B cell (primary cell): ENCODE results near the gene CEP128. TPM values are rescaled to one million over a fixed set of nuclear protein-coding genes. Genes with fewer than 3 reads are reported as not detected.

ENCODE experiments used
- ATAC-seq: fragments of 200-7000 bp; cut with Tn5 transposase; one replicate; pipeline ENCODE4 v1.10.0; 2021; ENCODE audit warnings: low read depth, mild to moderate bottlenecking, moderate number of reproducible peaks, moderate library complexity
- CTCF ChIA-PET: fragments of 350-600 bp; sonication (Branson Sonifier 250); formaldehyde crosslinking; loops from one replicate; lab custom pipeline; 2021; ENCODE audit warnings: antibody characterized with exemption, inconsistent platforms; lab: Charles Lee
- POLR2A ChIA-PET: fragments of 350-600 bp; sonication (Branson Sonifier 250); formaldehyde crosslinking; loops from one replicate; lab custom pipeline; 2021; ENCODE audit warnings: antibody characterized with exemption; lab: Charles Lee
- DNase-seq: peaks from one replicate; pipeline ENCODE4 v3.0.0; 2013
- H2AFZ ChIP-seq: 2 replicates; pipeline ENCODE4 v1.6.1; 2012; ENCODE audit warnings: mild to moderate bottlenecking, low read depth, low read length; ENCODE audit not compliant: insufficient read depth, poor library complexity, severe bottlenecking
- H3K27ac ChIP-seq, 2 donors: 1 replicate in 1 of 2; 2 replicates in 1 of 2; pipeline ENCODE4 v1.5.1; 2012 to 2013; ENCODE audit warnings: low read length in 2 of 2, mild to moderate bottlenecking in 2 of 2, moderate library complexity in 1 of 2
- H3K27me3 ChIP-seq, 4 experiments: fragments of 200-600 bp in 1 of 4; sonication (generic) in 1 of 4; replicated peaks in 1 of 4; 1 replicate in 2 of 4; 2 replicates in 2 of 4; pipeline versions ENCODE4 v1.6.1 to v1.7.0; 2013 to 2016; ENCODE audit warnings: low read length in 3 of 4, mild to moderate bottlenecking in 2 of 4, mixed read lengths in 1 of 4, moderate library complexity in 1 of 4; ENCODE audit not compliant: insufficient read depth in 4 of 4, control insufficient read depth in 3 of 4; ENCODE audit errors: control extremely low read depth in 1 of 4
- H3K36me3 ChIP-seq, 2 experiments: replicated peaks in 1 of 2; 1 replicate in 1 of 2; 2 replicates in 1 of 2; pipeline versions ENCODE4 v1.6.1 to v1.7.1; 2013; ENCODE audit warnings: low read length in 1 of 2; ENCODE audit not compliant: insufficient read depth in 2 of 2, control insufficient read depth in 1 of 2; ENCODE audit errors: control extremely low read depth in 1 of 2, extremely low read depth in 1 of 2
- H3K4me1 ChIP-seq, 2 donors: fragments of 200-600 bp in 1 of 2; sonication (generic) in 1 of 2; 1 replicate in 1 of 2; 2 replicates in 1 of 2; pipeline versions ENCODE4 v1.5.1 to v1.6.1; 2013 to 2017; ENCODE audit warnings: low read length in 2 of 2; ENCODE audit not compliant: control insufficient read depth in 2 of 2, insufficient read depth in 2 of 2
- H3K4me2 ChIP-seq: replicated peaks from 2 replicates; pipeline ENCODE3; 2012; ENCODE audit warnings: mild to moderate bottlenecking, low read depth, low read length; ENCODE audit not compliant: poor library complexity, severe bottlenecking
- H3K4me3 ChIP-seq, 5 experiments: fragments of 200-600 bp in 1 of 5; sonication (generic) in 1 of 5; 1 replicate in 3 of 5; 2 replicates in 2 of 5; pipeline versions ENCODE4 v1.5.1 to v1.7.0; 2011 to 2016; ENCODE audit warnings: low read length in 4 of 5, mild to moderate bottlenecking in 4 of 5, low read depth in 2 of 5, control low read depth in 1 of 5, moderate library complexity in 1 of 5; ENCODE audit not compliant: insufficient read depth in 1 of 5; ENCODE audit errors: control extremely low read depth in 1 of 5, extremely low read depth in 1 of 5
- H3K79me2 ChIP-seq: fragments of 200-600 bp; sonication (generic); one replicate; pipeline ENCODE4 v1.6.0; 2016; ENCODE audit warnings: low read length; ENCODE audit not compliant: control insufficient read depth, insufficient read depth
- H3K9ac ChIP-seq: fragments of 200-600 bp; sonication (generic); 2 replicates; pipeline ENCODE4 v1.6.1; 2017; ENCODE audit warnings: mild to moderate bottlenecking, low read length, moderate library complexity
- H3K9me3 ChIP-seq, 3 donors: one replicate each; pipeline versions ENCODE4 v1.6.1 to v1.7.1; 2013; ENCODE audit warnings: low read length in 2 of 3; ENCODE audit not compliant: control insufficient read depth in 2 of 3, insufficient read depth in 1 of 3; ENCODE audit errors: control extremely low read depth in 1 of 3
- H4K20me1 ChIP-seq: 2 replicates; pipeline ENCODE4 v1.6.0; 2012; ENCODE audit warnings: mild to moderate bottlenecking, low read length; ENCODE audit not compliant: insufficient read depth, control insufficient read depth, poor library complexity, severe bottlenecking
- H3K27ac Mint-ChIP-seq: one replicate; pipeline ENCODE4 v1.8.0; 2021; ENCODE audit warnings: mixed read lengths
- H3K27me3 Mint-ChIP-seq: one replicate; pipeline ENCODE4 v1.8.0; 2021; ENCODE audit warnings: mixed read lengths
- H3K4me1 Mint-ChIP-seq: one replicate; pipeline ENCODE4 v1.8.0; 2021; ENCODE audit warnings: mixed read lengths
- H3K4me3 Mint-ChIP-seq: one replicate; pipeline ENCODE4 v1.8.0; 2021; ENCODE audit warnings: mixed read lengths
- H3K9me3 Mint-ChIP-seq: one replicate; pipeline ENCODE4 v1.8.0; 2022; ENCODE audit warnings: mixed read lengths; ENCODE audit not compliant: insufficient read depth
- EZH2 ChIP-seq: IDR thresholded peaks from 2 replicates; pipeline ENCODE4 v1.6.1; 2012; ENCODE audit warnings: borderline replicate concordance, low read depth, mild to moderate bottlenecking, moderate library complexity, low read length; ENCODE audit not compliant: insufficient read depth, poor library complexity, severe bottlenecking
- WGBS: methylation state at CpG from one replicate; pipeline ENCODE4 v1.1.5; 2013; ENCODE audit warnings: missing lambda C conversion rate; ENCODE audit not compliant: insufficient coverage; 5-methylcytosine and 5-hydroxymethylcytosine counted together
- intact Hi-C: fragments of 100-400 bp; cut with micrococcal nuclease; formaldehyde crosslinking; loops from one replicate; pipeline ENCODE4 v1.10.0; 2022
- polyA plus RNA-seq: library from polyadenylated mRNA; depleted of rRNA; stranded (reverse); fragments of >200 nt; gene quantifications from 2 replicates; pipeline ENCODE4 v1.2.3, GENCODE V29; 2012
- total RNA-seq, 2 donors: library from RNA; stranded (reverse); fragments of 120-200 nt in 1 of 2; gene quantifications; 1 replicate in 1 of 2; 2 replicates in 1 of 2; pipeline versions ENCODE4 v1.2.3 to v1.2.4, GENCODE V29; 2013 to 2022
- TF ChIP-seq, protein P1 (sequence below): fragments of 200-600 bp; IDR thresholded peaks from one replicate; pipeline ENCODE4 v1.8.0; 2022; ENCODE audit warnings: antibody characterized with exemption, mild to moderate bottlenecking

Gene CEP128
- total and polyA plus RNA-seq, 2 donors (not counting 1 experiment from before 2014, with no cell fraction given), result 1.1 to 31.6 TPM

- Histone ChIP-seq H4K20me1 (no peaks in the 10 kb centered on the region), H3K36me3 (no peaks in the 10 kb centered on the region), H3K4me1 (no peaks in the 10 kb centered on the region), H3K4me2 (no peak overlapping the region), H3K27ac (no peak overlapping the region), H3K9ac (no peak overlapping the region), H3K9me3 (no peaks in the 10 kb centered on the region), H3K27me3 (no peaks in the 10 kb centered on the region), H3K4me3 (no peak overlapping the region), H3K79me2 (no peaks in the 10 kb centered on the region), H2AFZ (no peak overlapping the region)
- ChIA-PET CTCF (interaction anchor here (0.6 to 3.7 kb wide), 7 partner anchors 9 to 1890 kb away, joined by 3 to 24 read pairs (median 3); no protein-coding TSS in a partner anchor), POLR2A (interaction anchor here (0.8 kb wide), 1 partner anchor 234 kb away, joined by 3 read pairs; no protein-coding TSS in a partner anchor)
- WGBS, result 0% methylated on average over 1 of the region's 4 CpGs
- no peaks in the 10 kb centered on the region for H3K4me1 Mint-ChIP-seq
- H3K9me3 Mint-ChIP-seq, result no peaks in the 10 kb centered on the region
- H3K4me3 Mint-ChIP-seq, result no peak overlapping the region
- H3K27me3 Mint-ChIP-seq, result no peaks in the 10 kb centered on the region
- H3K27ac Mint-ChIP-seq, result no peak overlapping the region
- no peak for ATAC-seq
- TF ChIP-seq, protein P1, sequence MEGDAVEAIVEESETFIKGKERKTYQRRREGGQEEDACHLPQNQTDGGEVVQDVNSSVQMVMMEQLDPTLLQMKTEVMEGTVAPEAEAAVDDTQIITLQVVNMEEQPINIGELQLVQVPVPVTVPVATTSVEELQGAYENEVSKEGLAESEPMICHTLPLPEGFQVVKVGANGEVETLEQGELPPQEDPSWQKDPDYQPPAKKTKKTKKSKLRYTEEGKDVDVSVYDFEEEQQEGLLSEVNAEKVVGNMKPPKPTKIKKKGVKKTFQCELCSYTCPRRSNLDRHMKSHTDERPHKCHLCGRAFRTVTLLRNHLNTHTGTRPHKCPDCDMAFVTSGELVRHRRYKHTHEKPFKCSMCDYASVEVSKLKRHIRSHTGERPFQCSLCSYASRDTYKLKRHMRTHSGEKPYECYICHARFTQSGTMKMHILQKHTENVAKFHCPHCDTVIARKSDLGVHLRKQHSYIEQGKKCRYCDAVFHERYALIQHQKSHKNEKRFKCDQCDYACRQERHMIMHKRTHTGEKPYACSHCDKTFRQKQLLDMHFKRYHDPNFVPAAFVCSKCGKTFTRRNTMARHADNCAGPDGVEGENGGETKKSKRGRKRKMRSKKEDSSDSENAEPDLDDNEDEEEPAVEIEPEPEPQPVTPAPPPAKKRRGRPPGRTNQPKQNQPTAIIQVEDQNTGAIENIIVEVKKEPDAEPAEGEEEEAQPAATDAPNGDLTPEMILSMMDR, result peak; percentile 74
- TF ChIP-seq EZH2, result no peak
- intact Hi-C loops, result loop anchor here (2.0 kb wide), 1 partner anchor 1892 kb away; no protein-coding TSS in a partner anchor
- peak; percentile 25 for DNase-seq
Measured at GRCh38 chr14:80850197-80850814, 91.2 kb downstream of the CEP128 start.

DNA sequence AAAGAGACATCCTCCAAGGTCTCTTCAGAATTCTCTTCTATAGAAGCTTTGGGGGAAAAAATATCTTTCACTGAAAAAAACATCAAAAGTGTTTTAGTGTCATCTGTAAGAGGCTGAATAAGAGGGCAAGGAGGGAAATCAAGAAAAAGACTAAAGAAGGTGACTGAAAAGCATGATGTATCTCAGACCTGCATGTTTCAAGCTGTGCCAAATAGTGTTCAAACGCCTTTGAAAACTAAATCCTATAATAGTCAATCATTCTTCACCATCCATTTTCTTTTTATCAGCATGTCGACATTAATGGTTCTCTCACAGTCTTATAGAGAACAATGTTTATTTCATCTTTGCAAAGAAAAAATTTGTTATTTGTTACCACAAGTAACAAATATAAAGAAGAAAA, 94.5 kb downstream of the CEP128 start:
- POLR2A ChIA-PET, result no interaction called here
- no peaks in the 10 kb centered on the region for H3K4me1 Mint-ChIP-seq
- CTCF ChIA-PET, result interaction anchor here (0.7 kb wide), 1 partner anchor 1873 kb away, joined by 3 read pairs; no protein-coding TSS in a partner anchor
- no peaks in the 10 kb centered on the region for H3K4me1 ChIP-seq
- no peak overlapping the region for H3K9ac ChIP-seq
- no peak overlapping the region for H2AFZ ChIP-seq
- no peaks in the 10 kb centered on the region for H3K9me3 ChIP-seq
- ATAC-seq (no peak), DNase-seq (no peak)
- no peak overlapping the region for H3K4me3 Mint-ChIP-seq
- H3K9me3 Mint-ChIP-seq, result no peaks in the 10 kb centered on the region
- H3K4me3 ChIP-seq, result no peak overlapping the region
- no peaks in the 10 kb centered on the region for H3K79me2 ChIP-seq
- intact Hi-C loops, result no loop called here
- no peaks in the 10 kb centered on the region for H3K27me3 ChIP-seq
- H4K20me1 ChIP-seq, result no peaks in the 10 kb centered on the region
- no CpG with 5 or more reads among the region's 2 CpGs for WGBS
- H3K36me3 ChIP-seq, result no peaks in the 10 kb centered on the region
- no peak overlapping the region for H3K27ac ChIP-seq
- H3K27ac Mint-ChIP-seq, result no peak overlapping the region
- TF ChIP-seq, protein P1, result no peak
- TF ChIP-seq EZH2, result no peak
- H3K4me2 ChIP-seq, result no peak overlapping the region
- H3K27me3 Mint-ChIP-seq, result no peaks in the 10 kb centered on the region
